ENCODE data around the gene CDH3. TPM values are rescaled to one million over a fixed set of nuclear protein-coding genes. Genes with fewer than 3 reads are reported as not detected.

CDH3 gene
- total RNA-seq, 1 experiment from 2014 or later: 109 TPM

GRCh38 chr16:68656751-68657150 lies 11.6 kb downstream of the CDH3 start:
- H3K36me3 ChIP-seq (ENCODE audit: low read depth, low read length): no peaks in the 10 kb centered on the region; the same call in 1 of the 2 replicates
- no peaks in the 10 kb centered on the region for H3K27me3 ChIP-seq (ENCODE audit: low read length)
- POLR2A ChIA-PET (ENCODE audit: unreplicated experiment): no interaction called here
- H3K9ac ChIP-seq (ENCODE audit: low read length): no peak overlapping the region
- no peak for TF ChIP-seq EZH2 (IDR thresholded peaks at IDR 0.05; ENCODE audit: low read length, unreplicated experiment)
- TF ChIP-seq EZH2phosphoT487 (IDR thresholded peaks at IDR 0.05; ENCODE audit: borderline replicate concordance, low read length): no peak
- TF ChIP-seq CTCF (conservative IDR thresholded peaks at IDR 0.05; ENCODE audit: low read depth, low read length): no peak
- H3K4me1 ChIP-seq (ENCODE audit: insufficient read depth, low read length): peaks cover 45% of the 10 kb centered on the region
- H4K20me1 ChIP-seq (ENCODE audit: low read length): no peaks in the 10 kb centered on the region
- H3K27ac ChIP-seq (ENCODE audit: low read length): peak overlapping the region; percentile 20; the same call in 1 of the 2 replicates
- H3K9me2 ChIP-seq (replicated peaks; ENCODE audit: low read length): no peaks in the 10 kb centered on the region
- peaks cover 64% of the 10 kb centered on the region for H3K79me2 ChIP-seq (ENCODE audit: low read length)
- ATAC-seq (no peak), DNase-seq (no peak)
- no peak overlapping the region for H3K4me3 ChIP-seq (ENCODE audit: low read length)
- no TSS peak for BruUV-seq (replicated peaks)
- no peak overlapping the region for H2AFZ ChIP-seq (ENCODE audit: low read length)
- H3K9me3 ChIP-seq (ENCODE audit: low read length): no peaks in the 10 kb centered on the region
- intact Hi-C loops (cut with micrococcal nuclease): no loop called here
- H3K4me2 ChIP-seq (ENCODE audit: low read length): no peak overlapping the region
- CTCF ChIA-PET: interaction anchor here (0.6 kb wide), 1 partner anchor 41 kb away, joined by 7 read pairs; no protein-coding TSS in a partner anchor
- H3F3A ChIP-seq (ENCODE audit: low read length, unreplicated experiment): peaks cover 11% of the 10 kb centered on the region

GRCh38 chr16:68658341-68658973 lies 13.3 kb downstream of the CDH3 start:
- Histone ChIP-seq H3K79me2 (ENCODE audit: low read length) (peaks cover 66% of the 10 kb centered on the region), H4K20me1 (ENCODE audit: low read length) (no peaks in the 10 kb centered on the region), H3K27ac (ENCODE audit: low read length) (peak overlapping the region; percentile 99), H3K4me3 (ENCODE audit: low read length) (peak overlapping the region; percentile 42; the same call in 1 of the 2 replicates), H3K9me3 (ENCODE audit: low read length) (no peaks in the 10 kb centered on the region), H2AFZ (ENCODE audit: low read length) (peak overlapping the region; percentile 49; the same call in 1 of the 2 replicates), H3K36me3 (ENCODE audit: low read depth, low read length) (no peaks in the 10 kb centered on the region; the same call in 1 of the 2 replicates), H3K4me1 (ENCODE audit: insufficient read depth, low read length) (peaks cover 45% of the 10 kb centered on the region), H3K4me2 (ENCODE audit: low read length) (peak overlapping the region; percentile 77), H3K9ac (ENCODE audit: low read length) (peak overlapping the region; percentile 75), H3K27me3 (ENCODE audit: low read length) (no peaks in the 10 kb centered on the region), H3K9me2 (replicated peaks; ENCODE audit: low read length) (no peaks in the 10 kb centered on the region), H3F3A (ENCODE audit: low read length, unreplicated experiment) (peaks cover 11% of the 10 kb centered on the region)
- POLR2A ChIA-PET (ENCODE audit: unreplicated experiment): interaction anchor here (0.5 to 1.2 kb wide), 4 partner anchors 13 to 330 kb away, joined by 4 to 14 read pairs (median 6); partner anchors contain the start of gene CDH3
- ATAC-seq (peak; percentile 91), DNase-seq (peak; percentile 98)
- no peak for TF ChIP-seq EZH2phosphoT487 (IDR thresholded peaks at IDR 0.05; ENCODE audit: borderline replicate concordance, low read length)
- TF ChIP-seq CTCF (conservative IDR thresholded peaks at IDR 0.05; ENCODE audit: low read depth, low read length): no peak
- TF ChIP-seq EZH2 (IDR thresholded peaks at IDR 0.05; ENCODE audit: low read length, unreplicated experiment): no peak
- BruUV-seq (replicated peaks): TSS peak; percentile 77
- intact Hi-C loops (cut with micrococcal nuclease): loop anchor here (2.0 kb wide), 1 partner anchor 22 kb away; no protein-coding TSS in a partner anchor
- CTCF ChIA-PET: interaction anchor here (0.6 to 0.9 kb wide), 2 partner anchors 46 to 68 kb away, joined by 4 to 7 read pairs; no protein-coding TSS in a partner anchor

All from PC-3 (cell line).